KOPT-K1 (cell line): ENCODE data around the gene TBC1D1.
"Not testable (repeated sequence)": the region's sequence is repeated elsewhere in the genome, so short reads cannot be mapped to it uniquely, and the experiment has no call there.

Experiments
- H3K27ac ChIP-seq: fragments of 200-600 bp; sonication (generic); 2 replicates; pipeline ENCODE4 v1.5.1; 2016; ENCODE audit warnings: antibody characterized with exemption, mild to moderate bottlenecking, low read depth, low read length; ENCODE audit not compliant: poor library complexity, severe bottlenecking
- H3K36me3 ChIP-seq: fragments of 200-600 bp; sonication (generic); 2 replicates; pipeline ENCODE4 v1.5.1; 2017; ENCODE audit warnings: antibody characterized with exemption, mild to moderate bottlenecking, low read length, moderate library complexity; ENCODE audit not compliant: insufficient read depth
- H3K9me3 ChIP-seq: fragments of 200-600 bp; sonication (generic); 2 replicates; pipeline ENCODE4 v1.5.1; 2017; ENCODE audit warnings: antibody characterized with exemption, low read length, mild to moderate bottlenecking; ENCODE audit not compliant: insufficient read depth, poor library complexity, severe bottlenecking

The TBC1D1 gene

DNA sequence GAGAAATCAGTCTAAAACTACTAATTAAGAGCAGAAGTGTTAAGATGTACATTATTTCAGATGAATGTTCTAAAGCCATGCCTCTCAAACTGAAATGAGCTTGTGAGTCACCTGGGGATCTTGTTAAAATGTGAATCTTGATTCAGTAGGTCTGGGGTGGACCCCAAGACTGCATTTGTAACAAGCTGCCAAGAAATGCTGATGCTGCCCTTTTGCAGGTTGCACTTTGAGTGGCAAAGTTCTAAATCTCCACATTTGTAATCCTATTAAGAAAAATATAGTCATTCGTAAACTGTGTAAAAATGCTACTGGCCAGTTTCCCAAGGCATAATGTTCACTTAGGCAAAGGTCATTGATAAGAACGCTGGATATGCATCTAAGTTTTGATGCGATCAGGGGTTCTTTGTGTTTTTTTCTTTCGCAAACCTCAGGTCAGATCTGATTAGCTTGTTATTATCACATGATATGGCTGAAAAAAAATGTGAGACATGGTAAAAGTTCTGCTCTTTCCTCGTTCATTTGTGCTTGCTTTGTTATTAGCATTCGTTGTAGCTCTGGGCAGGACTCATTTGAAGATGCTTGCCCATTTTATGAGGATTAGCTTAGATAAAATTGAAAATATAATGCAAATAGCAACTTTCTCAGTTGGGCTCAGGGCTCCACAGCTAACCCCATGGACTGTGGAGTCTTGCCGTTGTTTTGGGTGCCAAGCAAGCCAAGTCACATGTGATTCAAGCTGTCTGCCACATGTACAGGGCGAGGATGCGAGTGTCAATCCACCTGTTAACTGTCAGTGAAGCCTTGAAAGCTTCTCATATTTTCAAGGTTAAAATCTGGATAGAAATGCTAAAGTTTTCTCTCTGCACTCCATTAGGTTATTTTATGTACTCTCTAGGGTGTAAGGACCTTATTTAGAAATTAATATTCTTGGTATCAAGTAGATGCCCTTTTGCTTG is 12.1 kb downstream of the TBC1D1 start:
- H3K9me3 ChIP-seq, result no peaks in the 10 kb centered on the region
- H3K36me3 ChIP-seq, result peaks cover 50% of the 10 kb centered on the region
- H3K27ac ChIP-seq, result no peak overlapping the region

DNA sequence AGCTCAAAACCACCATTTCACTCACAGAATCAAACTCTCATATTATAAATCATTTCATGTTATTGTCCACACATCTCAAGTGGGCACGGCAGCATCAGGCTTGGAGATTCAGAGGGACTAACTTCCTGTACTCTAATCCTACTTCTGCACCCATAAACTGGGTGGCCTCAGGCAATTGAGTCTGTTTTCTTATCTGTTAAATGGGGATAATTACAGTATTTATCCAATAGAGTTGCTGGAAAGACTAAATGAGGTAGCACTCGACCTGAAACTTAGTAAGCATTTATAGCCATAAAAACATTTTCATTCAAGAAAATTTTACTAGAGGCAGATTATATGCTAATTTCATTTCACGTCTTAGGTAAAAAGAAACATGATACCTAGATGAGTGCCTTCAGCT is 13.0 kb downstream of the TBC1D1 start:
- no peaks in the 10 kb centered on the region for H3K9me3 ChIP-seq
- H3K36me3 ChIP-seq, result peaks cover 50% of the 10 kb centered on the region
- H3K27ac ChIP-seq, result no peak overlapping the region

DNA sequence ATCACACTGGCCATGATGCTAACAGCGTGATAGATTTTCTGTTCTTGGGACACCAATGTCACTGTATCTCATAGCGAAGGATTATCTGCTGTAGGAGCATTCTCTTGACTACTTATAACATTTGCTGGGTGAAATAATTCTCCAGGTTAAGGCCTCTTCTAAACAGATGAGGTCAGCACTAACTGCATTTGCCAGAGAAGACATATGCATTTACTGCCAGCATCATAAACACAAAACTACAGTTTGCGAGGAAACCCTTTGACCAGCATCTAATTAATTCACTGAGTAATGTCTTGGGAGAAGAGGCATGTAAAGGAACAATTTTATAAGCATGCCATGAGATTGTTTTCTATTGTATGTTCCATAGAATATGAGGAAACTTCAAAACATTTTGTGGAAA is 13.9 kb downstream of the TBC1D1 start:
- H3K9me3 ChIP-seq, result no peaks in the 10 kb centered on the region
- peaks cover 50% of the 10 kb centered on the region for H3K36me3 ChIP-seq
- no peak overlapping the region for H3K27ac ChIP-seq

DNA sequence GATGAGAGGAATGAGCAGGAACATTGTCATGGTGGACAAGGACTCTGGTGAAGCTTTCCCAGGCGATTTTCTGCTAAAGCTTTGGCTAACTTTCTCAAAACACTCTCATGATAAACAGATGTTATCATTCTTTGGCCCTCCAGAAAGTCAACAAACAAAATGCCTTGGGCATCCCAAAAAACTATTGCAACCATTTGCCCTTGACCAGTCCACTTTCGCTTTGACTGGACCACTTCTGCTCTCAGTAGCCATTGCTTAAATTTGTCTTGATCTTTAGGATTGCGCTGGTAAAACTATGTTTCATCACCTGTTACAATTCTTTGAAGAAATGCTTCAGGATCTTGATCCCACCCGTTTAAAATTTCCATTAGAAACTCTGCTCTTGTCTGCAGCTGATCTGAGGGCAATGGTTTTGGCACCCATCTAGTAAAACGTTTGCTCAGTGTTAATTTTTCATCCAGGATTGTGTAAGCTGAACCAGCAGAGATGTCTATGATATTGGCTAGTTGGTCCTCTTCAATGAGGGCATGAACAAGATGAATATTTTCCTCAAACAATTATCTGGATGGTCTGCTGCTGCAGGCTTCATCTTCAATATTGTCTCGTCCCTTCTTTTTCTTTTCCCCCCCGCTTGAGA is 14.8 kb downstream of the TBC1D1 start:
- Histone ChIP-seq H3K36me3 (peaks cover 50% of the 10 kb centered on the region), H3K27ac (no peak overlapping the region), H3K9me3 (no peaks in the 10 kb centered on the region)

DNA sequence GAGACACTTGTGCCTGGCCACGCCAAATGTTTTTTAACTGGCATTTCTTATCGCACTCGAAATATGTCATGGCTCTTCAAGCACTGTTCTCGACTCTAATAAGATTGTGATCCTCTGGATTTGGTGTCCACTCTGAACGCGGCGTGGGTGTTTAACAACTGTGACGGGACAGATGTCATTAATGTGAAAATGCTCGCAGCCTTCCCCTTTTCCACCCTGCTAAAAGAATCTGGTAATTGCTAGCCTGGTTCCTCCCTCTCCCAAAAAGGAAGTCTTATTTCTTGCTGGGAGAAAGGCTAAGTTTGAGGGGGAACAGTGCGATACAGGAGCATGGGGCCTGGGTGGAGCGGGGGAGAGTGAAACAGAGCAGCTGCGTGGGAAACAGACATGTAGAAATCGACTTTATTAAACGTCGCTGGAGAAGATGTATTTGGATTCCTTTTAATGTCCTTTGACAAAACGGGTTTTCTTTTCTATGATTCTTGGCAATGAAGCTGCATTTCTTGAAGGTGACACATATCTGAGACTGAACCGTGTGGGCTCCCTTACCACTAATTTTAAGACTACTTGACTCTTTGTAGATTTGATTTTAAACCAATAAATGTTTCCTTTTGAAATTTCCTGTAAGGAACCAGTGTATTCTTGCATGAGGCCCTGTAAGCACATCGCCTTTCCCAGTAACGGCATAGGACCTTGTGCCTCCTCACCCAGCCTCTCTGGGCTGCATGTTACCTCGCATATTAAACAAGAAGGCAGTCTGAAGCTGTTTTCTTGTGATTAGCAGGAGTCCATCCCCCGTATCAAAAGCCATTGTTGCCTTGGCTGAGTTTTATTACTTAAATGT is 17.8 kb downstream of the TBC1D1 start:
- Histone ChIP-seq H3K9me3 (no peaks in the 10 kb centered on the region), H3K27ac (no peak overlapping the region)

DNA sequence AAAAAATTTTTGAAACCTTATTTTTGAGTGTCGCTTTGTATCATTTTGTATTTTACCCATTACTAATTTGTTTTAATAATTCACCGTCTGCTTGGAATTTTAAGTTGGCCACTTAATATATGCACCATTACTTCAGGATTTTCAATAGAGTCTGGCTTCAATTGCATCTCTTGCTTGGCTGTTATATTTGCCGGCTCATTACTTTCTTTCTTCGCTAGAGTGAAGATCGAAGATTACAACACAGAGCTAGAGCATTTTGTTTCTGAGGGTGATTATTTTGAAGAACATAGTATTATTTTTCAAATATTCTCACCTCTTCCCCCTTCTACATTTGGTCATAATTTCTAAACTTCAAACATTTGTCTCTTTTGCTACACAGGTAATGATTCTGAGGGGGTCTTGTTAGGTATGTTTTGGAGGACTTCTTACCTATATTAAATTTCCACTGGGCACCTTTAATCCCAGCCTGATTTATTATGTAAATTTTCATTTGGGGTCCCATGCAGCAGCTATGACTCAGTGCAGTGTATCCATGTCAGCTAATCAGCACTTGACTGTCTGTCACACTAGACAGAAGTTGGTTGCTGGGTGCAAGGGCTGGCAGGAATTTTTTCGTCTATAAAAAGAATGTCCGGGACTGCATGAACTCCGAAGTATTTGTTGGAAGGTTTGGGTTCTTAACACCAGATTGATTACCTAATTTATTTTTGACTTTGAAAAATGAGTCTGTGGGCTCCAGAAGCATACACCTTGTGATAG is 18.6 kb downstream of the TBC1D1 start:
- H3K9me3 ChIP-seq, result no peaks in the 10 kb centered on the region
- peaks cover 16% of the 10 kb centered on the region for H3K36me3 ChIP-seq
- H3K27ac ChIP-seq, result no peak overlapping the region

More for the DNA sequence above, 17.8 kb downstream of the TBC1D1 start:
- H3K36me3 ChIP-seq, result peaks cover 24% of the 10 kb centered on the region

DNA sequence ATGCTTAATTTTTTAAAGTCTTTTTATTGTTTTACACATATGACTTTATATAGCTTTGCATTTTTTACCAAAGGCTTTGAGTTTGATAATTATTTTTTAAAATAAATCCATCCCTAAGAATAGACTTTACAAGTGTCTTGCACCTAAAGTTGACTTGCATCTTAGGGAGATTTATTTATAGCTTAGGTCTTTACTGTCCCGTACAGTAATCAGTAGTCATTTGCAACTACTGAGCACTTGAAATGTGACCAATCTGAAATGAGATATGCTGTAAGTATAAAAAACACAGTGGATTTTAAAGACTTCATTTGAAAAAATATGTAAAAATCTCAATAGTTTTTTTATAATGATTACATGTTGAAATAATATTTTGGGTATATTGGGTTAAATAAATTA is 19.2 kb downstream of the TBC1D1 start:
- no peak overlapping the region for H3K27ac ChIP-seq
- no peaks in the 10 kb centered on the region for H3K9me3 ChIP-seq
- peaks cover 14% of the 10 kb centered on the region for H3K36me3 ChIP-seq

DNA sequence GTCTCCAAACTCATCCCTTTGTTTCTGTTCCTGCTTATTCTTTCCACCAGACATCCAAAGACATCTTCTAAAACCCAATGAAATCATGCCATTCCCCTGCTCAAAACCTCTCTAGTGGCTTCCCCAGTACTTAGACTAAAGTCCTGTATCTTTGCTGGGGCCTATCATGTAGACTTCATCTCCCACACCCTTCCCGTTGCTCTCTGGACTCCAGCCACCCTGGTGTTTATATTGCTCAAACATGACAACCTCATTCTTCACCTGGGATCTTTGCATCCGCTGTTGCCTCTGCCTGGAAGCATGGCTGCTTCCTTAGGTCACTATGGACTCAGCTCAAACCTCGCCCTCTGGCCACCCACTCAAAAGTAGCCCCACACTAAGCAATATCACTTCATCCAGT is 23.7 kb downstream of the TBC1D1 start:
- Histone ChIP-seq H3K36me3 (peaks cover 9% of the 10 kb centered on the region; the same call in 1 of the 2 replicates), H3K27ac (no peak overlapping the region), H3K9me3 (no peaks in the 10 kb centered on the region)

DNA sequence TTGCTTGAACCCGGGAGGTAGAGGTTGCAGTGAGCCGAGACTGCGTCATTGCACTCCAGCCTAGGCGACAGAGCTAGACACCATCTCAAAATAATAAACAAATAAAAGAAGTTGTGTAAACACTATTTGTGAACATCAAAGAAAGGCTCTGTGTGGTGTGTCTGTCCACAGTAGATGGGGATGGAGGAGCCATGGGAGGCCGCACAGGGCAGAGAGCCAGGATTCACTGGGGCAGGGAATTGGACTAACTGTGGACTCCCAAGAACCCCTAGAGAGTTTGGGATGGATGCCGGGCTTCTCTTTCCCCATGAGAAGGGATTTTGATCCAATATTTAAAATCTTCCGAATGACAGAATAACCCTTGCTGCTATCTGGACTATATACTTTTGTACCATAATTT is 26.5 kb downstream of the TBC1D1 start:
- H3K9me3 ChIP-seq, result no peaks in the 10 kb centered on the region
- peaks cover 9% of the 10 kb centered on the region; the same call in 1 of the 2 replicates for H3K36me3 ChIP-seq
- H3K27ac ChIP-seq, result no peak overlapping the region

DNA sequence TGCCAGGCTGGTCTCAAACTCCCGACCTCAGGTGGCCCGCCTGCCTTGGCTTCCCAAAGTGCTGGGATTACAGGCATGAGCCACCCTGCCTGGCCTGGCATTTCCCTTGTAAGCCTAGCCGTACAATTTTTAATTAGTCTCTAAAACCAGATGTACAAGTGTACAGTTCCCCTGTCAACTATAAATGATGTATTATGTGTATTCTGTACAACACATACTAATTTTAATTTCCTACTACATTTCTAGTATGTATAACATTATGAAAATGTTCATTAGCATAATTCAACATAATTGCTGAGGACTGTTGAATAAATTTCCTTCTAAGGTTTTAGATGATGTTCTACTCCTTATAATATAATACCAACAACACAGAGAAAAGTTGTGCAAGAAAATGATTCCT is 27.8 kb downstream of the TBC1D1 start:
- no peaks in the 10 kb centered on the region for H3K9me3 ChIP-seq
- no peak overlapping the region for H3K27ac ChIP-seq

DNA sequence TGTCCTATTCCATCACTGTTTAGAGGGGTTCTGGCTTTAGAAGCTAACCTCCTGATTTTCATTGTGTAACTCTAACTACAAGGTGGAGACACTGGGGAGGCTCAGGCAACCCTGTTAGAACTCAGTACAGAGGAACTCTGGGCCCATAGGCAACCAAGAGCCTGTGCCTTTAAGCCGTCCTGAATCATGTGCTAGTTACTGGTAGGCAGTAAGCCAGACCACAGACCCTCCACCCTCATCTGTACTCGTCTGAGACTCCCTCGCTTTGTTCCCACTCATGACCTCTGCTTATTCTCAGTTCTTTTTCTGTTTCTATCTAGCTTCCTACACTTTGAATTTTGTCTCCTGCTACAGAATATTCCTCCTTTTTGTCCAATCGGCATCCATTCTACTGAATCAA is 31.4 kb downstream of the TBC1D1 start:
- no peaks in the 10 kb centered on the region for H3K9me3 ChIP-seq
- no peak overlapping the region for H3K27ac ChIP-seq
- H3K36me3 ChIP-seq, result no peaks in the 10 kb centered on the region

More for the DNA sequence above, 27.8 kb downstream of the TBC1D1 start:
- peaks cover 9% of the 10 kb centered on the region; the same call in 1 of the 2 replicates for H3K36me3 ChIP-seq

DNA sequence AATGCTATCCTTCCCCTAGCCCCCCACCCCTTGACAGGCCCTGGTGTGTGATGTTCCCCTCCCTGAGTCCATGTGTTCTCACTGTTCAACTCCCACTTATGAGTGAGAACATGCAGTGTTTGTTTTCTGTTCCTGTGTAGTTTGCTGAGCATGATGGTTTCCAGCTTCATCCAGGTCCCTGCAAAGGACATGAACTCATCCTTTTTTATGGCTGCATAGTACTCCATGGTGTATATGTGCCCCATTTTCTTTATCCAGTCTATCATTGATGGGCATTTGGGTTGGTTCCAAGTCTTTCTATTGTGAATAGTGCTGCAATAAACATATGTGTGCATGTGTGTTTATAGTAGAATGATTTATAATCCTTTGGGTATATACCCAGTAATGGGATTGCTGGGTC is 32.2 kb downstream of the TBC1D1 start:
- H3K36me3 ChIP-seq, H3K27ac ChIP-seq, H3K9me3 ChIP-seq: not testable (repeated sequence)

DNA sequence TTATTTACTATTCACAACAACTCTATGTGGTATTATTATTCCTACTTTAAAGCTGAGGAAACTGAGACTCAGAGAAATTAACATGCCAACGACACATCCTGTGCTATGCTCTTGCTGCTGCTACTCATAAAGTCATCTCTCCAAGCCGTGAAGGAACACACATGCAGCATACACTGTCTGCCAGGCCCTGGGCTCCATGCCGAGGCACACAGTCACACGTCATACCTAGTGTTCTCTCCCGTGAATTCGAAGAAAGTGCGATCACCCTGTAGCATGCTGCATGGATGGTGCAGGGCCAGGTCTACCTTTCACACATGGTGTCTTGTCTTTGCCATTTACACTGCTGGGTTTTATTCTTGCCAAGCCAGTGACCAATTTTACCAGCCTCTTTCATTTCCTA is 34.1 kb downstream of the TBC1D1 start:
- no peak overlapping the region for H3K27ac ChIP-seq
- no peaks in the 10 kb centered on the region for H3K9me3 ChIP-seq
- no peaks in the 10 kb centered on the region for H3K36me3 ChIP-seq

DNA sequence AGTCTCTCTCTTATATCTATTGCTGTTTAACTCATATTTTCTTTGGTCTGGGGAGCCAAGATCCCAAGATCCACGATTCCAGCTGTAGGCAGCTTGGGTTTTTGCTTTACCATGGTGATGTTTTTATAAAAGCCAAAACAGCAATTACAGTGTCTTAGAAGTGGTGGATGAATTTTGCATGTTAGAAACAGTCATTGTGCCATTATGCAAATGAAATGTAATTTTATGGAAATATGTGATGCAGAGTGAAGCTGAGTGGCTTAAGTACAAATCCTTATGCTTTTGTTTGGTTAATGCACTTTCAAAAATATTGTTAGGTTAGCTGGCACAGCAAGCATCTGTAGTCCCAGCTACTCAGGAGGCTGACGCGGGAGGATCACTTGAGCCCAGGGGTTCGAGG is 36.5 kb downstream of the TBC1D1 start:
- Histone ChIP-seq H3K9me3 (no peaks in the 10 kb centered on the region), H3K36me3 (no peaks in the 10 kb centered on the region), H3K27ac (no peak overlapping the region)
